ENCODE data around the gene OR14I1.
"Not testable (repeated sequence)": the region's sequence is repeated elsewhere in the genome, so short reads cannot be mapped to it uniquely, and the experiment has no call there.

OR14I1 gene

GRCh38 chr1:248686815-248687214 lies 15.8 kb downstream of the OR14I1 start:
- DNase-seq, result peak; percentile 22

DNA sequence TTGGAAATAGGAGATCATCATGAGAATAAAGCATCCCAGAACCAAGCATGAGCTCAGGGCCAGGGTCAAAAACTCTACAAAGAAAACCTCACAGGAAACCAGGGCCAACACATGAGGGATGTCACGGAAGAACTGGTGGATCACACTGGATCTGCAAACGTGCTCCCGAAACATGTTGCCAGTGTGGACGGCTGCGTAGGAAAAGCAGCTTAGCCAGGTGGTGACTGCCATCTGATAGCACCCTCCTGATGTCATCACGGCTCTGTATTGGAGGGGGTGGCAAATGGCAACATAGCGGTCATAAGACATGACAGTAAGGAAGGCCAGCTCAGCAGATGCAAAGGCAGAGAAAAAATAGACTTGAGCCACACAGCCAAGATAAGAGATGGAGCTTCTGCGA lies 20.9 kb downstream of the OR14I1 start:
- no peak for DNase-seq

- DNase-seq, result no peak
Measured at GRCh38 chr1:248670003-248670402, 32.6 kb downstream of the OR14I1 start.

DNA sequence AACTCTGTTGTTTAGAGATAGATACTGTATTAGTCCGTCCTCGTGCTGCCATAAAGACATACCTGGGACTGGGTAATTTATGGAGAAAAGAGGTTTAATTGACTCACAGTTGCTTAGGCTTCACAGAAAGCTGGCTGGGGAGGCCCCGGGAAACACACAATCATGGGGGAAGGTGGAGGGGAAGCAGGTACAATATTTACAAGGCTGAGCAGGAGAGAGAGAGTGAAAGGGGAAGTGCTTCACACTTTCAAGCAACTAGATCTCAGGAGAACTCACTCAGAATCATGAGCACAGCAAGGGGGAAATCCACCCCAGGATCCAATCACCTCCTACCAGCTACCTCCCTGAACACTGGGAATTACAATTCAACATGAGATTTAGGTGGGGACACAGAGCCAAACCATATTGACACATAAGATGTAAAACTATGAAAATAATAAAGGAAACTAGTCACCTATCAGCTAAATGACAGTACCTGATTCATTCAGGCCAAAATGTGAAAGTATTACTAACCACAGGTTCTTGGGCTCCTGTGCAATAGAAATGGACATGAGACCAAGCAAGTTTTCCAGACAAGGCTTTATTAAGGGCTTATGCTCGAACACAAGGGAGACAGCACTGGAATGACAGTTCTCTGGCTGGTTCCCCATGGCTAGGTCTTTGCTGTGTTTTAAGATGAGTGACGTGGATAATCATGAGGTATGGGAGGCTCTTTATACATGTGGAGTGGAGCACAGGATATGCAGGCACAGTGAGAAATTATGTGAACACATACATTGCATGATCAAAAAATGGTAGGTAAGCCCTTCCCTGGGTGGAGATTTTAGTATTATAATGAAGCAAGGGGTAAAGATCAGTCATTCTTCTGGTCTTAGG lies 38.9 kb downstream of the OR14I1 start:
- not testable (repeated sequence) for DNase-seq

DNA sequence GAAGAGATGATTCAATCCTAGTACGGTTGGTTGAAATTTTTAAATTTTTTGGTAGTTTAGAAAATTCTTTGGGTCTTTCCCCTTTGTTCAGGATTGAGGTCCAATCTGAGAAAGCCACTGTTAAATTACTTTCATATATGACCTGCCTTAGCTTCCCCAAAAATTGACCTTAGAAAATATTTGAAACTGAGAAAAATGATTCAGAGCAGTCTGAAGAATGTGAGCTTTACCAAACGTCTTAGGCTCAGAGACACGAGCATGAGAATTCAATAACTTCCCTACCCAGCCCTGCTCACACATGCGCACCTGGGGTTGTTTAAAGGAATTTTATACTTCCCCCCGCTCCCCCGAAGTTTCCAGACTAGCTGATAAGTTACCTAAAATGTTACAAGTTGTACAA lies 45.8 kb downstream of the OR14I1 start:
- DNase-seq, result not testable (repeated sequence)

GRCh38 chr1:248655354-248655753 lies 47.2 kb downstream of the OR14I1 start, which contains the start of gene OR2T27:
Gene OR2T27 (minus strand): TSS chr1:248655528. CDS start chr1:248650884, 4,644 bp downstream.
- not testable (repeated sequence) for DNase-seq
